HG03097 (cell line): Measurements from ENCODE around the gene MKNK2.
"Not testable (repeated sequence)": the region's sequence is repeated elsewhere in the genome, so short reads cannot be mapped to it uniquely, and the experiment has no call there.

ENCODE experiments used
- ATAC-seq: cut with Tn5 transposase; IDR thresholded peaks from one replicate; pipeline ENCODE4 v1.9.1; 2021; ENCODE audit not compliant: unreplicated experiment, low FRiP score

Gene MKNK2

DNA sequence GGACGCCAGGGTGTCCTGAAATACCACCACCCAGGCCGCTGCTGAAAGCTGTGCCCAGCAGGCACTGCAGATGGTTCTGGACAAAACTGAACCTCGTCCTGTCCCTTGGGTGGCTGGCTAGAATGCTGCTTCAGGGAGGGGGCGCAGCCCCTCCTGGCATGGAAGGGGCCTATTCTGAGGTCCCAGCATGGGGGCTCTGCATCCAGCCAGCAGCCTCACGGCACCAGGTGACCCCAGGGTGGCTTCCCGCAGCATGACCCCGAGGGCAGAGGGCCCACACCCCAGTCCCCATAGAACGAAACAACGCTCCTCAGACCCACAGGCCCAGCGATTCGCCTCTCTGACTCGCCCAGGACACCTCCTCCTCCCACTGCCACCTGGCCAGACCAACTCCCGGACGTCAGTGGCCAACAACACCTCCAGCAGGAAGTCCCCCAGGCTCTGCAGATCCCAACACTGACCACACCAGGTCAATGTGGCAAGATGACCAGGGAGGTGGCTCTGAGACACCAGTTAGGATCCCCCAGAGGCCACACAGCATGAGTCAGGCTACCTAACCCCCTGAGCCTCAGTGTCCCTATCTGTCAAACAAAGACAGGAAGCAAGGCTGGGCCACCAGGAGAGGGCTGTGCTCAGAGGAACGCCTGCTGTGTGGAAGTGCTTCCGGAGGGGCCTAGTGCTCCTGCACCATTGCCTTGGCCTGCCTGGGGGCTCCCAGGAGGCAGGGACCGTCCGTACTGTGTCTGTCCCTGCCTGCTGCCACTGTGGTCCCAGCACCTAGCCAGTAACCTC is 6.1 kb downstream of the MKNK2 start:
- ATAC-seq: no peak

DNA sequence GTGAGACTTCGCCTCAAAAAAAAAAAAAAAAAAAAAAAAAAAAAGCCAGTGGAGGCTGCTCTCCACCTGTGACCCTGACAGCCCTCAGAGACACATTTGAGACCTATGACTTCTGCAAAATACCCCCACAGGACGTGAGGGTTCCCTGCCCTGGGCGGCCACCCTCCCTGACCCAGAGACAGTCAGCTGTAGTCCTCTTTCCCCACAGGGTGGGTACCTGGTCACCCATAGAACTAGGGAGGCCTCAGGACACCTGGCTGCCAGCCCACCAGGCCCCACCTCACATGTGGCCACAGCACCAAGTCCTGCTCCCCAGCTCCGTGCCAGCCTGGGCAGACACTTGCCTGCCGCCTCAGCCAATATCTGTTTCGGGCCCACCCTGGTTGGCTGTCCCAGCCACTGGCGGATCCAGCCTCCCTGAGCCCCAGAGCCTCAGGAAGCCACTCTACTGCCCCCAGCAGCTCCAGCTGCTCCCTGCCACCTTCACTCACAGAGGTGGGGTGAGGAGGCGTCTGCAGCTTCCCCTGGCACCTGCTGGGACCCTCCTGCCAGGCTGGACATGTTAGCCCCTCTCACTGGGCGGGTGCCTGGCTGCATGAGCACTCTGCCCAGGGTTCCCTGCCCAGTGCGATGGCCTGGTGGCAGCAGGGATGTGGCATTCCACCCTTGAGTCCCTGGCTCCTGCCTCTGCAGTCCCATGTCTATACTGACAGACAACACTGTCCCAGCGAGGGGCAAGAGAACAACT is 6.9 kb downstream of the MKNK2 start:
- no peak for ATAC-seq

DNA sequence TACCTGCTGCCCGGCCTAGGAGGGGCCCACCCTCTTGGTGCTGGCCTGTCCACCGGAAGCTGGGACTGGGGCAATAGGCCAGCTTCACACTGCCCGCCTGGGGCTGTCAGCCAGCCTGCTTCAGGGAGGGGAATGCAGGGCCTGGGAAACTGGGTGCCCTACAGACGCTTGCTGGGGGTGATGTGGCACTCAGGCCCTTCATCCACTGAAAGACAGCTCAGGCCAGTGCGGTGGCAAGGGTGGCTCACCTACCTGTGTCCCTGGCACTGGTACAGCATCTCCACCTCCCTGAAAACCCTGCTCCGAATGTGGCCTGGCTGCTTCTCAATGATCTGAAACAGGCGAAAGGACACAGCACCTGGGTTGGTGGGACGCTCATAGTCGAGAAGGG is 7.8 kb downstream of the MKNK2 start:
- ATAC-seq: no peak

DNA sequence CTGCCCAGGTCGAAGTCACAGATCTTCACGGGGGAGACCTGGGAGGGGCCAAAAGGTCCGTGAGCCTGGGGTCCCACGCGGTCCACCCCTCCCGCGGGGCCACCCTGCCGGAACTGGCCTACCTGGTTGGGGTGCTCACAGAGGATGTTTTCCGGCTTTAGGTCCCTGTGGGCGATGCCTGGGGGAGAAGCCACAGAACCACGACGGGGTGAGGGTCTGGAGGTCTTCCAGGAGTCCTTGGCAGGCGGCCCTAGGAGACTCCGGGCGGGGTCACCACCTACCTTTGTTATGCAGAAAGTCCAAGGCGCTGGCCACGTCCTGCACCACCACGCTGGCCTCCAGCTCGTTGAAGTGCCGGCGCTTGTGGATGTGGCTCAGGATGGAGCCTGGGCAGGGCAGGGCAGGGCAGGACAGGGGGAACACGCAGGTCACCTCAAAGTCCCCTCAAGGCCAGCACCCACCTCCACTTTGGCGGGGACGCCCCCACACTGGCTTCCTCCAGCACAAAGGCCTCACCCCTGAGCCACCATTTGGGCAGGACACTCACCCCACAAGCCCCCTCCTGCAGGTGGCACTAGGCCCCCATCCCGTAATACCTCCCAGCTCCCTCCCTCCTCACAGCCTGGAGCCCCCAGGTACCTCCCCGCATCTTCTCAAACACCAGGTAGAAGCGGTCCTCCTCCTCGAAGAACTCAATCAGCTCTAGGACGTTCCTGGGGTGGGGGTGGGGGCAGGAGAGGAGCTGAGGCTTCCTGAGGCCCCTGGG is 8.4 kb downstream of the MKNK2 start:
- no peak for ATAC-seq

DNA sequence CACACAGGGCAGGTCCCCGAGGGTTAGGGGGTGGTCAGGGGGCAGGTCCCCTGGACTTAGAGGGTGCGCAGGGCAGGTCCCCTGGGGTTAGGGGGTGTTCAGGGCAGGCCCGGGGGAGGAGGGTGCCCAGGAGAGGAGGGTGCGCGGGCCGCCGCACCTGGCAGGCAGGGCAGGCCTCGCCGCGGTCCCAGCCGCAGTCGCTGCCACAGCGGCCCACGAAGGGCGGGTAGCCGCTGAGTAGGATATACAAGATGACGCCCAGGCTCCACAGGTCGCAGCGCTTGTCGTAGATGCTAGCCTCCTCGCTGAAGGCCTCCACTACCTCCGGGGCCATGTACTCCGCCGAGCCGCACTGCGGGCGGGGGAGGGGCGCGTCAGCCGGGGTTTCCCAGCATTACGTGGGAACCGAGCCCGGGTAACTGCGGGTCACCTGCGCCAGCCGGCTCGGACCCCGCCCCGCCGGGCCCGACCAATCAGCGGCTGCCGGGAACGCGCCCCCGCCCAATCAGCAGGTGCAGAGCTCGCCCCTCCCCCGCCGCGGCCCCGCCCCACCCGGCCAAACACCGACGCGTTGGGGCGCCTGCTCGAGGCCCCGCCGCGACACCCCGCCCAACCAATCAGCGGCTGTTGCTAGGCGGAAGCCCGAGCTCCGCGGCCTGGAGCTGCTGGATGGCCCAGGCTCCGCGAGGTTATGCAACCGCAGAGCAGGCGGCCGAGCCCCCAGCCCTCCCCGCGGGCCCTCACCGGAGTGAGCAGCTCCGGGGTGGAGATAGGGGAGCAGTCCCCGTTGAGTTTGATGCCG is 9.2 kb downstream of the MKNK2 start:
- peak; percentile 55 for ATAC-seq

DNA sequence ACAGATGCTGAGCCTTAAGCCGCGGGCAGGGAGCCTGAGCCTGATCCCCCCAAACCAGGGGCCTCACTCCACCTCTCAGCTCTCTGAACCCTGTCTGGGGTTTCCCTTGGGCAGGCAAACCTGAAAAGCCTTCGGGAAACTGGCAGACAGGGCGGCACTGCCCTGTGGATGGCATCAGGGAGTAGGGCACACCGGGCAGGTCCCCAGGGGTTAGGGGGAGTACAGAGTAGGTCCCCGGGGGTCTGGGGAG is 9.7 kb downstream of the MKNK2 start:
- no peak for ATAC-seq

DNA sequence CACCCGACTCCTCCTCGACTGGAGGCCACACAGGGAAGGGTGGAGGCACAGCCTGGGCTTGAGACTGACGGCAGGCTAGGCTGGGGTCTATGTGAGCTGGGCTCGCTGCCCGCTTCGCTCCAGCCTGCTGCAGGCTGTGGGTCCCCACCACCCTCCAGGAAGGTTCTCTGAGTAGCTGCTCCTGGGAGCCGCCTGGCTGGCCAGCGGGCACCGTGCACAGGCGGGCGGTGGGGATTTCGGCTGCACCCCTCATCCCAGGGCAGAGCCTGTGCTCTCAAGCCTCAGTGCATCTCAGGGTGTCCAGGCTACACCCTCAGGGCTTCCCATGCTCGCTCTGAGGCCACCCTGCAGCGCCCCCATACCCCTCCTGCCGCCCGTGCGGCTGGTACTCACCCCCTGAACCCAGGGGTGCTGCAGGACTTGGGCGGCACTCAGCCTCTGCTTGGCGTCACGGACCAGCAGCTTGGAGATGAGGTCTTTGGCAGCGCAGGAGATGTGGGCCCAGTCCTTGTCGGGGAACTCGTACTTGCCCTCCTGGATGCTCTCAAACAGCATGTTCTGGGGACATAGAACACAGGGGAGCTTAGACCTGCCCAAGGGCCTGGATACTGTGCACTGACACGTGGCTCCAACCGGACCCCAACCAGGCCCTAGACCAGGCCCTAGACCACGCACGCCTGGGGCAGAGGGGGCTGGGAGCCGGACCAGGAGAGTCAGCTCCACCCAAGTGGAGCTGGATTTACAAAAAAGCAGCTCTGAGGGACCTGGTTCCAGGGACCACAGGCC is 10.2 kb downstream of the MKNK2 start:
- ATAC-seq: no peak

DNA sequence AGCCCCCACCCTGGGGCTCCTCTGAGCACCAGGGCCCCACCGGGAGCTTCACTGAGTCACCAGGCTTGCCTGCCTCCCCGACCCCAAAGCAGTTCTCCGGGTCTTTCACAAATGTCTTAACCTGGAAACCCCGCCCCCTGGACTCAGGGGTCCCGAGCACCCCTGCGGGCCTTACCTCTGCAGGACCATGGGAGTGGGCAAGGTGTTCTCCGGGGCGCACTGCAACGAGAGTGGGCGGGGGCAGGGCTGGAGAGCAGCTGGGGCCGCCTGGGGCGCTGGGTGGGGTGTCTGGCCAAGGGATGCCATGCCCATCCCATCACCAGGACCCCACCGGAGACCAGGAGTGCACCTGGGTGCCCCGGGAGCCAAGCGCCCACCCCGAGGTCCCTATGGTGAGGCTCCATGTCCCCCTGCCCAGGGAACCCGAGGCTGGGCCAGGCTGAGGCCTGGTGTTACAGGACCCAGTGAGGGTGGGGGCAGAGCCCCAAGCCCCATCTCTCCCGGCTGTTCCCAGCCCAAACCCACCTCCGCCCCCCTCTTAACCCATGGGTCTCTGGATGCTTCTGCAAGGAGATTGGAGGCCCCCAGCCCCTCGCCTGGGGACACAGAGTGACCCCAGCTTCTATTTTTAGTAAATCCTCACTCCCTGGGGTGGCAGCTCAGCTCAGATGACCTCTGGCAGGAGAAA is 10.9 kb downstream of the MKNK2 start:
- ATAC-seq: no peak

DNA sequence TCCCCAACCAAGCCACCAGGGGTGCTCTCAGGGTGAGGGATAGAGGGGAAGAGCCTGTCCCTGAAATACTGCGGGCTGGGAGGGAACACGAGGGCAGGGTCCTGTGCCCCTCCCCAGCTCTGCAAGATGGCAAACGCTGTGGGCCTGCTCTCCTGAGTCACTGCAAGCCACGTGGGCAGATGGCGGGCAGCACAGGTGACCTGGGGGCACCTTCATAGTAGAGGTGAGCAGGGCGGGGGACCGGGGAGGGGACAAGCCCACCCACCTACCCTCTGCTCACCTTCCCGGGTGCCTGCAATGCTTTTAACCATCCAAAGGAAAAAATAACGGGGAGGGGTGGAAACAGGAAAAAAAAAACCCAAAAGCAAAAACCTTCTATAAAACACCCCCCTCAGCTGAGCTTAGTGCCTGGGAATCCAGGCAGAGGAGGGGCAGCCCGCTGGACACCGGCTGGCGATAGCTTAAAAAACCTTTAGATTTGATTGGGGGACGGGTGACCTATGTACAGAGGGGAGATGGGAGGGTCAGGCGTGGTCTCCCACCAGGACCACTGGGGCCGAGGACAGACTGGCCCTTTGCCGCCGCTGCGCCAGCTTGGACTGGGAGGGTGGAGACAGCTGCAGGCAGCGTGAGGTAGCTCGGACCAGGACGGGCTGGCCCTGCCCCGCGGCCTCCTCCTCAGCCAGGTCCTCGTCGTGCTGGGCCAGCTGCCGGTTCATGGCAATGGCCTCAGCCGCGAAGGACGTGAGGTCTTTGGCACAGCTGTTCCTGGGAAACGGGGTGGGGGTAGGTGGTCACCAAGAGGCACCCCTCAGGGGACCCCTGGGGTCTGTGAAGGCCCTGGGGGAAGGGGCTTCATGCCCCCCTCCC is 11.7 kb downstream of the MKNK2 start:
- no peak for ATAC-seq

DNA sequence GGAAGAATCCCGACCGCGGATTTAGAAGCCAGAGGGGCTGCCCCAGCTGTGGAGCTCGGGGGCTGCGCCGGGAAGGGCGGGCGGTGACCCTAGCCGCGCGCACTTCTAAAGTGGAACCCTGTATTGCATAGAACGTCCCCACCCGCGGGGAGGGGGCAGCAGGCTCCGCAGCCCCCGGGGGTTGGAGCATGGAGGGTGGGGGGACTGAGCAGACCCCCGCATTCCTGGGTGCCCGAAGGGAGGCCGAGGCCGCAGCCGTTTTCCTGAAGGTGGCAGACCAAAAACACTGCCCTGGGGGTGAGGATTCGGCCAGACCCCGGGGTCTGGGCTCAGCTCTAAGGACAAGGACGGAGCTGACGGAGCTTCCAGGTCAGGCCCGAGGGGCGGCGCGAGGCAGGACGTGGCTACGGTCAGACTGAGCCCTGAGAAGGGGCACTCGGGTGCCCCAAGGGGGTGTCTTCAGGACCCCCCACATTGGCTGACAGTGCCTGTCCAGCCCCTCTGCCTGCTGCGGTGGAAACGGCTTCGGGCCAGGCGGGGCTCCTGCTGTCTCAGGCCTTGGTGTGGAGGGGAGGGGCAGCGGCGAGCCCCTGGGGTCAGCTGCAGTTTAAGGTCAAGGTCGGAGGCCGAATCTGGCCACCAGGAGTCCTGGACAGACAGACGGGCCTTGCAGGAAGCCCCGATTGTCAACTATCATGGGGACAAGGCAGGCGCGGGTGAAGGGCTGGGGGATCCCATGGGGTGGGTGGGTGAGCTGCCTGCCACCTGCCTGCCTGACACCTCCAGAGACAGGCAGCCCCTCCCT is 12.6 kb downstream of the MKNK2 start:
- no peak for ATAC-seq

DNA sequence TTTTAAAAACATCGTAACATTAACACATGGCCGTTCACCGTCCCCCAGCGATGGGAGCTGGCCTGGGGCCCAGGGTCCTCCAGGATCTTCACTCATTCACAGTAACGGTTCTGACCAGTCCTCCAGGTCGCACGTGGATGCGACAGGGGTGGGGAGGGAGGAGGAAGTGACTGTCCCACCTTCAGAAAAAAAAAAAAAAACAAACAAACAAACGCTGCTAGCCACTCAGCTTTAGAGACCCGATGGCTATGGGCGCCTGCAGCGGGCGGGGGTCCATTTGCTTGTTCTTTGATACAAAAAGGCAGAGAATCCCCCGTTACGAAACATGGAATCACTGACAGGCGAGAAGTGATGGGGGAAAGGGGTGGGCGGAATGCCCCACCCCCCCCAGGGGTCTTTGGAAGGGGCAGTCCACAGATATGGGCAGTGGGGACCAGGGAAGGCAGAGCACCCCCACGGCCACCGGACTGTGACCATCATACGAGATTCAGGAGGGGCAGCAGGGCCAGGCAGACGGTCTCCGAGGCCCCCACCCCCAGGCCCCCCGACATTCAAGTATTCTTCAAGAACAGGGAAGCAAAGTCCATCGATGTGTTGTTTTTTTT is 13.3 kb downstream of the MKNK2 start:
- no peak for ATAC-seq

DNA sequence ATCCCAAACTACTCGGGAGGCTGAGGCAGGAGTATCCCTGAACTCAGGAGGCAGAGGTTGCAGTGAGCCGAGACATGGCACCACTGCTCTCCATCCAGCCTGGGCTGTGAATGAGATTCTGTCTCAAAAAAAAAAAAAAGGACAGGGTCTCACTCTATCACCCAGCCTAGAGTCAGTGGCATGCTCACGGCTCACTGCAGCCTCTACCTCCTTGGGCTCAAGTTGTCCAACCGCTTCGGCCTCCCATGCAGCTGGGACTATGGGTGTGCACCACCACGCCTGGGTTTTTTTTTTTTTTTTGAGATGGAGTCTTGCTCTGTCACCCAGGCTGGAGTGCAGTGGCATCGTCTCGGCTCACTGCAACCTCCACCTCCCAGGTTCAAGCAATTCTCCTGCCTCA is 14.6 kb downstream of the MKNK2 start:
- no peak for ATAC-seq

DNA sequence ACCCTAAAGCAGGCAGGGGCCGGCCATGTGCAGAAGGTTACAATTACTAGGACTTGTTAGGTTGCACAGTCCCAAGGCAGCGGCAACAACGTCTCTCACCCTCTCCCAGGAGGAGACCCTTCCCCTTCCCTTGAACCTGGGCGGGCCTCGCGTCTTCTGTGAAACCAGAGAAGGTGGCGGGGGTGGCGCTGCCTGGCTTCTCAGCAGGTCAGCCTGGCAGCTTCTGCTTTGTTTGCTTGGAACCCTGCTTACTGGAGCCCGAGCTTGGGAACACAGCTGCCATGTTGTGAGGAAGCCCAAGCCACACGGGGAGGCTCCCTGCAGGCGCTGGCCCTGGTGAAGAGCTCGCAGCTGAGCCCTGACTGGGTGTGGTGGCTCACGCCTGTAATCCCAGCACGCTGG is 15.5 kb downstream of the MKNK2 start:
- ATAC-seq: no peak

DNA sequence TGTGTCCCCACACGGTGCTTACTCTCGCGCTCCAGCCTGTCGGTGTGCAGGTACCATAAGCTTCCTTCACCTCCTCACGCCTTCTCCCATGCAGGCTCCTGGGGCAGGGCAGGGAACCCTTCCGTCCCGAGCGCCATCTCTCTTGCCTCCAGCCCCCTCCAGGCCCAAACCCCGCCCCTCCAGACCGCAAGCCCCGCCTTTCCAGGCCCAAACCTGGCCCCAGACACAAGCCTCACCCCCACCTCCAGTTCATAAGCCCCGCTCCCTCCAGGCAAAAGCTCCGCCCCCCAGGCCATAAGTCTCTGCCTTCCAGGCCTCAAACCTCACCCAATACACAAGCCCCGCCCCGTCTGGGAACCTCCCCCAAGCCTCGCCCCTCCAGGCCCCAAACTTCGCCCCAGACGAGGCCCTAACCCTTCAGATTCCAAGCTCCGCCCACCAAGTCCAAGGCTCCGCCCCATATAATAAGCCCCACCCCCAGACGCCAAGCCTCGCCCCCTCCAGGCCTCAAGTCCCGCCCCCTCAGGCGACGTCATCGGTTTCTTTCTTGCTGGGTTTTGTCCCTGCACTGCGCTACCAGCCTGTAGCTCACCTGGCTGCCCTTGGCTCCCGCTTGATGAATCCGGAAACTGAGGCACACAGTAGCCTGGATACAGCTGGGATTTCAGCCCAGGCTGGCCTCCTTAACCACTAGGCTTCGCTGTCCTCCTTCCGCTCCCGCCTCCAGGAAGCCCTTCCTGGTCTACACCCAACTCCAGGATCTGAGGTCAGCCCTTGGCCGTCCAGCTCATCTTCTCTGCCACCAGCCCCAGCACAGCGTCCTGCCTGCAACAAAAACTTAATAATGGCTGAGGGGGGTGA is 16.1 kb downstream of the MKNK2 start:
- no peak for ATAC-seq

DNA sequence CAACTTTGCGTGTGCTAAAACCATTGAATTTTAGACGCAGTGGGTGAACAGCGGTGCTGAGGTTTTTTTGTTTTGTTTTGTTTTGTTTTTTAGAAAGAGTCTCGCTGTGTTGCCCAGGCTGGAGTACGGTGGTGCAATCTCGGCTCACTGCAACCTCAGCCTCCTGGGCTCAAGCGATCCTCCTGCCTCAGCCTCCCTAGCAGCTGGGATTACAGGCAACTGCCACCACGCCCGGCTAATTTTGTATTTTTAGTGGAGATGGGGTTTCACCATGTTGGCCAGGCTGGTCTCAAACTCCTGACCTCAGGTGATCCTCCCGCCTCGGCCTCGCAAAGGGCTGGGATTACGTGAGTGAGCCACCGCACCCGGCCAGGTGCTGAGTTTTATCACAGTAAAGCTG is 16.8 kb downstream of the MKNK2 start:
- ATAC-seq: not testable (repeated sequence)

DNA sequence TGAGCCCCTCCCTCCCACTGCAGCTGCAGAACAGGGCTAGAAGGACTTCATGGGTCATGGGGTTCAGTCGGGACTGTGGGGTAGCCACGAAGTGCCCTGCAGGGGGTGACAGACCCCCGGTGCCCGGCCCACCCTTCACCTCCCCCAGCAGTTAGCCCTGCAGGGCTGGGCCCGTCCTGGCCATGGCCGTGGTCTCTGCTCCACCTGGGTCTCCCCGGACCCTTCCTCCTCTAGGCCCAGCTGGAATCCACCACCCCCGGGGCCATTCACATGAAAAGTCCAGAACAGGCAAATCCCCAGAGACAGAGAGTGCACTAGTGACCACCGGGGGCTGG is 17.3 kb downstream of the MKNK2 start:
- ATAC-seq: no peak
